Panc1 (cell line): ENCODE measurements around the gene RAB11FIP5. TPM values are rescaled to one million over a fixed set of nuclear protein-coding genes. Genes with fewer than 3 reads are reported as not detected.

Experiments
- ATAC-seq: fragments of 200-7000 bp; cut with Tn5 transposase; 2 replicates; pipeline ENCODE4 v1.9.1; 2020; ENCODE audit warnings: mild to moderate bottlenecking, moderate library complexity
- BruUV-seq: library from RNA; stranded (reverse); fragments of 400-500 nt; replicated peaks from 2 replicates; lab custom pipeline; 2021; lab: Mats Ljungman, UMichigan
- CTCF ChIA-PET: fragments of 300-600 bp; sonication (Branson Sonifier 250); formaldehyde crosslinking; loops from one replicate; lab custom pipeline; 2022; ENCODE audit warnings: antibody characterized with exemption; lab: Charles Lee
- POLR2A ChIA-PET: fragments of 300-600 bp; sonication (Branson Sonifier 250); formaldehyde crosslinking; loops from one replicate; lab custom pipeline; 2022; ENCODE audit warnings: antibody characterized with exemption; lab: Charles Lee
- DNase-seq: peaks from one replicate; pipeline ENCODE4 v3.0.0-alpha.2; 2010; ENCODE audit warnings: low read depth, low spot score
- H3K27ac ChIP-seq: 2 replicates; pipeline ENCODE4 v1.5.1; 2011; ENCODE audit warnings: mild to moderate bottlenecking, low read length, inconsistent platforms
- H3K27me3 ChIP-seq: fragments of 200-500 bp; sonication (Bioruptor generic); 2 replicates; pipeline ENCODE4 v1.6.0; 2014; ENCODE audit warnings: low read length, inconsistent platforms; ENCODE audit not compliant: control insufficient read depth, insufficient read depth
- H3K36me3 ChIP-seq: fragments of 200-500 bp; sonication (Bioruptor generic); 2 replicates; pipeline ENCODE4 v1.5.1; 2014; ENCODE audit warnings: inconsistent platforms, mild to moderate bottlenecking, low read length, moderate library complexity; ENCODE audit not compliant: control insufficient read depth, insufficient read depth
- H3K4me1 ChIP-seq: 2 replicates; pipeline ENCODE4 v1.5.1; 2011; ENCODE audit warnings: inconsistent platforms, mild to moderate bottlenecking, low read length, moderate library complexity; ENCODE audit not compliant: control insufficient read depth, insufficient read depth
- H3K4me3 ChIP-seq, 2 experiments: 2 replicates each; pipeline ENCODE4 v1.5.1; 2011 to 2012; ENCODE audit warnings: low read depth in 2 of 2, low read length in 2 of 2, mild to moderate bottlenecking in 2 of 2, inconsistent platforms in 1 of 2, moderate library complexity in 1 of 2
- H3K9me3 ChIP-seq: fragments of 200-500 bp; sonication (Bioruptor generic); 2 replicates; pipeline ENCODE4 v1.5.1; 2014; ENCODE audit warnings: low read depth, mild to moderate bottlenecking, inconsistent platforms, low read length, moderate library complexity; ENCODE audit not compliant: control insufficient read depth, insufficient read depth
- POLR2AphosphoS5 ChIP-seq: IDR thresholded peaks from 2 replicates; pipeline ENCODE4 v1.6.1; 2012; ENCODE audit warnings: mild to moderate bottlenecking, low read depth, low read length, moderate library complexity
- SIN3A ChIP-seq: IDR thresholded peaks from 2 replicates; pipeline ENCODE4 v1.6.1; 2012; ENCODE audit warnings: low read depth, mild to moderate bottlenecking, low read length, moderate library complexity, borderline replicate concordance; ENCODE audit not compliant: insufficient read depth
- TCF7L2 ChIP-seq: IDR thresholded peaks from 2 replicates; pipeline ENCODE4 v1.6.1; 2011; ENCODE audit warnings: mild to moderate bottlenecking, low read depth, low read length, inconsistent platforms
- in situ Hi-C: cut with HindIII; loops from 2 replicates; pipeline ENCODE4 v1.10.0; 2016; ENCODE audit warnings: low sequenced_read_pairs, low pct_unique_long_range_greater_than_20kb
- intact Hi-C: fragments of 100-400 bp; cut with micrococcal nuclease; formaldehyde crosslinking; loops from one replicate; pipeline ENCODE4 v1.10.0; 2022; ENCODE audit not compliant: unreplicated experiment
- total RNA-seq: library from RNA; stranded (reverse); gene quantifications from one replicate; pipeline ENCODE4 v1.2.1, GENCODE V29; 2021; ENCODE audit not compliant: unreplicated experiment
- TF ChIP-seq, protein P1 (sequence below): fragments of 450-650 bp; IDR thresholded peaks from 2 replicates; pipeline ENCODE4 v1.5.1; 2017; ENCODE audit warnings: mild to moderate bottlenecking
- TF ChIP-seq, protein P2 (sequence below), 2 experiments: IDR thresholded peaks; 2 replicates each; pipeline ENCODE4 v1.6.1; 2011 to 2012; ENCODE audit warnings: low read depth in 2 of 2, control low read depth in 1 of 2, low read length in 1 of 2, mild to moderate bottlenecking in 1 of 2, moderate library complexity in 1 of 2; ENCODE audit not compliant: insufficient read depth in 1 of 2

RAB11FIP5 gene
- total RNA-seq, 1 experiment from 2014 or later: 27.3 TPM

- ChIA-PET POLR2A (no interaction called here), CTCF (no interaction called here)
- TF ChIP-seq, protein P1, sequence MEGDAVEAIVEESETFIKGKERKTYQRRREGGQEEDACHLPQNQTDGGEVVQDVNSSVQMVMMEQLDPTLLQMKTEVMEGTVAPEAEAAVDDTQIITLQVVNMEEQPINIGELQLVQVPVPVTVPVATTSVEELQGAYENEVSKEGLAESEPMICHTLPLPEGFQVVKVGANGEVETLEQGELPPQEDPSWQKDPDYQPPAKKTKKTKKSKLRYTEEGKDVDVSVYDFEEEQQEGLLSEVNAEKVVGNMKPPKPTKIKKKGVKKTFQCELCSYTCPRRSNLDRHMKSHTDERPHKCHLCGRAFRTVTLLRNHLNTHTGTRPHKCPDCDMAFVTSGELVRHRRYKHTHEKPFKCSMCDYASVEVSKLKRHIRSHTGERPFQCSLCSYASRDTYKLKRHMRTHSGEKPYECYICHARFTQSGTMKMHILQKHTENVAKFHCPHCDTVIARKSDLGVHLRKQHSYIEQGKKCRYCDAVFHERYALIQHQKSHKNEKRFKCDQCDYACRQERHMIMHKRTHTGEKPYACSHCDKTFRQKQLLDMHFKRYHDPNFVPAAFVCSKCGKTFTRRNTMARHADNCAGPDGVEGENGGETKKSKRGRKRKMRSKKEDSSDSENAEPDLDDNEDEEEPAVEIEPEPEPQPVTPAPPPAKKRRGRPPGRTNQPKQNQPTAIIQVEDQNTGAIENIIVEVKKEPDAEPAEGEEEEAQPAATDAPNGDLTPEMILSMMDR: no peak
- TF ChIP-seq TCF7L2 (no peak), POLR2AphosphoS5 (no peak), SIN3A (no peak)
- TF ChIP-seq, protein P2, sequence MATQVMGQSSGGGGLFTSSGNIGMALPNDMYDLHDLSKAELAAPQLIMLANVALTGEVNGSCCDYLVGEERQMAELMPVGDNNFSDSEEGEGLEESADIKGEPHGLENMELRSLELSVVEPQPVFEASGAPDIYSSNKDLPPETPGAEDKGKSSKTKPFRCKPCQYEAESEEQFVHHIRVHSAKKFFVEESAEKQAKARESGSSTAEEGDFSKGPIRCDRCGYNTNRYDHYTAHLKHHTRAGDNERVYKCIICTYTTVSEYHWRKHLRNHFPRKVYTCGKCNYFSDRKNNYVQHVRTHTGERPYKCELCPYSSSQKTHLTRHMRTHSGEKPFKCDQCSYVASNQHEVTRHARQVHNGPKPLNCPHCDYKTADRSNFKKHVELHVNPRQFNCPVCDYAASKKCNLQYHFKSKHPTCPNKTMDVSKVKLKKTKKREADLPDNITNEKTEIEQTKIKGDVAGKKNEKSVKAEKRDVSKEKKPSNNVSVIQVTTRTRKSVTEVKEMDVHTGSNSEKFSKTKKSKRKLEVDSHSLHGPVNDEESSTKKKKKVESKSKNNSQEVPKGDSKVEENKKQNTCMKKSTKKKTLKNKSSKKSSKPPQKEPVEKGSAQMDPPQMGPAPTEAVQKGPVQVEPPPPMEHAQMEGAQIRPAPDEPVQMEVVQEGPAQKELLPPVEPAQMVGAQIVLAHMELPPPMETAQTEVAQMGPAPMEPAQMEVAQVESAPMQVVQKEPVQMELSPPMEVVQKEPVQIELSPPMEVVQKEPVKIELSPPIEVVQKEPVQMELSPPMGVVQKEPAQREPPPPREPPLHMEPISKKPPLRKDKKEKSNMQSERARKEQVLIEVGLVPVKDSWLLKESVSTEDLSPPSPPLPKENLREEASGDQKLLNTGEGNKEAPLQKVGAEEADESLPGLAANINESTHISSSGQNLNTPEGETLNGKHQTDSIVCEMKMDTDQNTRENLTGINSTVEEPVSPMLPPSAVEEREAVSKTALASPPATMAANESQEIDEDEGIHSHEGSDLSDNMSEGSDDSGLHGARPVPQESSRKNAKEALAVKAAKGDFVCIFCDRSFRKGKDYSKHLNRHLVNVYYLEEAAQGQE (IDR thresholded peaks at IDR 0.05; ENCODE audit: insufficient read depth in 1 of 2, low read depth in 2 of 2, low read length in 1 of 2): no peak
- H3K27ac ChIP-seq: no peak overlapping the region
- H3K4me1 ChIP-seq: no peaks in the 10 kb centered on the region
- intact Hi-C loops: no loop called here
- DNase-seq (no peak), ATAC-seq (no peak)
- no peaks in the 10 kb centered on the region for H3K27me3 ChIP-seq
- in situ Hi-C loops: no loop called here
- no peaks in the 10 kb centered on the region for H3K9me3 ChIP-seq
- no peak overlapping the region for H3K4me3 ChIP-seq
- H3K36me3 ChIP-seq: no peaks in the 10 kb centered on the region
- BruUV-seq: no TSS peak
Observed at GRCh38 chr2:73131807-73132206, 19.1 kb upstream of the RAB11FIP5 start.

GRCh38 chr2:73130790-73131189 lies 18.0 kb upstream of the RAB11FIP5 start:
- ATAC-seq (no peak), DNase-seq (no peak)
- TF ChIP-seq POLR2AphosphoS5 (no peak), SIN3A (no peak), TCF7L2 (no peak)
- TF ChIP-seq, protein P2 (IDR thresholded peaks at IDR 0.05; ENCODE audit: insufficient read depth in 1 of 2, low read depth in 2 of 2, low read length in 1 of 2): no peak
- TF ChIP-seq, protein P1: no peak
- H3K27ac ChIP-seq: no peak overlapping the region
- CTCF ChIA-PET: no interaction called here
- H3K36me3 ChIP-seq: no peaks in the 10 kb centered on the region
- H3K9me3 ChIP-seq: no peaks in the 10 kb centered on the region
- POLR2A ChIA-PET: no interaction called here
- BruUV-seq: no TSS peak
- H3K27me3 ChIP-seq: no peaks in the 10 kb centered on the region
- no peaks in the 10 kb centered on the region for H3K4me1 ChIP-seq
- no peak overlapping the region for H3K4me3 ChIP-seq
- intact Hi-C loops (no loop called here), in situ Hi-C loops (no loop called here)
